CD14-positive monocyte (primary cell): ENCODE measurements around the gene CA10. TPM values are rescaled to one million over a fixed set of nuclear protein-coding genes. Genes with fewer than 3 reads are reported as not detected.

ENCODE experiments used
- DNase-seq, 3 donors: peaks; one replicate each; pipeline ENCODE4 v3.0.0-alpha.2; 2011 to 2022
- H2AFZ ChIP-seq: 2 replicates; pipeline ENCODE4 v1.6.0; 2012; ENCODE audit warnings: mild to moderate bottlenecking, low read depth, low read length, inconsistent platforms; ENCODE audit not compliant: insufficient read depth, poor library complexity, severe bottlenecking
- H3K27ac ChIP-seq, 2 donors: 1 replicate in 1 of 2; 2 replicates in 1 of 2; pipeline ENCODE4 v1.5.1; 2012 to 2013; ENCODE audit warnings: low read length in 2 of 2, control low read depth in 1 of 2, inconsistent platforms in 1 of 2, low read depth in 1 of 2, mild to moderate bottlenecking in 1 of 2
- H3K27me3 ChIP-seq, 2 donors: one replicate each; pipeline versions ENCODE4 v1.6.0 to v1.6.1; 2011 to 2013; ENCODE audit warnings: low read length in 2 of 2; ENCODE audit not compliant: control insufficient read depth in 2 of 2, insufficient read depth in 2 of 2
- H3K36me3 ChIP-seq, 2 donors: replicated peaks in 1 of 2; 1 replicate in 1 of 2; 2 replicates in 1 of 2; pipeline versions ENCODE4 v1.5.1 to v1.6.1; 2012 to 2013; ENCODE audit warnings: low read length in 2 of 2, control low read depth in 1 of 2, inconsistent platforms in 1 of 2, mild to moderate bottlenecking in 1 of 2; ENCODE audit not compliant: insufficient read depth in 2 of 2, control insufficient read depth in 1 of 2
- H3K4me1 ChIP-seq, 2 donors: 1 replicate in 1 of 2; 2 replicates in 1 of 2; pipeline versions ENCODE4 v1.5.1 to v1.6.1; 2012 to 2013; ENCODE audit warnings: low read length in 2 of 2, control low read depth in 1 of 2, inconsistent platforms in 1 of 2, mild to moderate bottlenecking in 1 of 2, moderate library complexity in 1 of 2; ENCODE audit not compliant: insufficient read depth in 2 of 2, control insufficient read depth in 1 of 2
- H3K4me2 ChIP-seq: replicated peaks from 2 replicates; pipeline ENCODE3; 2012; ENCODE audit warnings: low read length, moderate library complexity, mild to moderate bottlenecking; ENCODE audit not compliant: poor library complexity, severe bottlenecking; ENCODE audit errors: extremely low read depth
- H3K4me3 ChIP-seq, 3 experiments: fragments of 200-600 bp in 1 of 3; sonication (generic) in 1 of 3; replicated peaks in 1 of 3; 1 replicate in 2 of 3; 2 replicates in 1 of 3; pipeline ENCODE4 v1.5.1; 2011 to 2013; ENCODE audit warnings: low read length in 3 of 3, mild to moderate bottlenecking in 3 of 3, control low read depth in 2 of 3, low read depth in 2 of 3, inconsistent platforms in 1 of 3, moderate library complexity in 1 of 3
- H3K79me2 ChIP-seq: 2 replicates; pipeline ENCODE4 v1.6.0; 2012; ENCODE audit warnings: mild to moderate bottlenecking, control low read depth, inconsistent platforms, low read length, moderate library complexity; ENCODE audit not compliant: insufficient read depth
- H3K9ac ChIP-seq: 2 replicates; pipeline ENCODE4 v1.6.0; 2017; ENCODE audit warnings: low read length, mild to moderate bottlenecking; ENCODE audit not compliant: insufficient read depth, poor library complexity, severe bottlenecking
- H3K9me3 ChIP-seq, 2 donors: replicated peaks in 1 of 2; 1 replicate in 1 of 2; 2 replicates in 1 of 2; pipeline versions ENCODE4 v1.5.1 to v1.6.1; 2012 to 2013; ENCODE audit warnings: low read length in 2 of 2, control low read depth in 1 of 2; ENCODE audit not compliant: control insufficient read depth in 1 of 2, insufficient read depth in 1 of 2
- H4K20me1 ChIP-seq: 2 replicates; pipeline ENCODE4 v1.6.0; 2012; ENCODE audit warnings: mild to moderate bottlenecking, low read length, control low read depth, moderate library complexity; ENCODE audit not compliant: insufficient read depth
- H3K27ac Mint-ChIP-seq, 7 donors: one replicate each; pipeline ENCODE4 v1.8.0; 2020; ENCODE audit warnings: mild to moderate bottlenecking in 7 of 7, mixed read lengths in 7 of 7, moderate library complexity in 6 of 7, inconsistent platforms in 2 of 7
- H3K27me3 Mint-ChIP-seq, 3 donors: one replicate each; pipeline ENCODE4 v1.8.0; 2021 to 2022; ENCODE audit warnings: low read depth in 3 of 3, mild to moderate bottlenecking in 3 of 3, mixed read lengths in 3 of 3, moderate library complexity in 3 of 3, inconsistent platforms in 1 of 3
- H3K36me3 Mint-ChIP-seq, 2 donors: one replicate each; pipeline ENCODE4 v1.8.0; 2020; ENCODE audit warnings: mixed read lengths in 2 of 2, inconsistent platforms in 1 of 2, mild to moderate bottlenecking in 1 of 2
- H3K4me1 Mint-ChIP-seq: one replicate; pipeline ENCODE4 v1.8.0; 2020; ENCODE audit warnings: mild to moderate bottlenecking, mixed read lengths
- H3K4me3 Mint-ChIP-seq, 2 donors: one replicate each; pipeline ENCODE4 v1.8.0; 2020; ENCODE audit warnings: mild to moderate bottlenecking in 2 of 2, mixed read lengths in 2 of 2, moderate library complexity in 1 of 2
- H3K9me3 Mint-ChIP-seq, 7 donors: one replicate each; pipeline ENCODE4 v1.8.0; 2020 to 2022; ENCODE audit warnings: mixed read lengths in 7 of 7, mild to moderate bottlenecking in 6 of 7, moderate library complexity in 6 of 7, inconsistent platforms in 2 of 7
- WGBS: methylation state at CpG from one replicate; pipeline ENCODE4 v1.1.5; 2013; ENCODE audit warnings: missing lambda C conversion rate; ENCODE audit not compliant: insufficient coverage; 5-methylcytosine and 5-hydroxymethylcytosine counted together
- intact Hi-C, 2 donors: fragments of 100-400 bp; cut with micrococcal nuclease; formaldehyde crosslinking; loops; one replicate each; pipeline versions ENCODE4 v1.15.0 to v1.15.1; 2023
- polyA plus RNA-seq, 3 donors: library from polyadenylated mRNA; depleted of rRNA in 1 of 3; unstranded in 2 of 3; stranded (reverse) in 1 of 3; fragments of 300-500 nt in 2 of 3; fragments of >200 nt in 1 of 3; fragmentation: Illumina TruSeq in 2 of 3; gene quantifications; 1 replicate in 2 of 3; 2 replicates in 1 of 3; pipeline ENCODE4 v1.2.3, GENCODE V29; 2012 to 2021
- TF ChIP-seq, protein P1 (sequence below): fragments of 200-600 bp; IDR thresholded peaks from one replicate; pipeline ENCODE4 v1.8.0; 2022; ENCODE audit warnings: antibody characterized with exemption, mild to moderate bottlenecking

CA10 gene
- polyA plus RNA-seq, 3 donors = not detected

DNA sequence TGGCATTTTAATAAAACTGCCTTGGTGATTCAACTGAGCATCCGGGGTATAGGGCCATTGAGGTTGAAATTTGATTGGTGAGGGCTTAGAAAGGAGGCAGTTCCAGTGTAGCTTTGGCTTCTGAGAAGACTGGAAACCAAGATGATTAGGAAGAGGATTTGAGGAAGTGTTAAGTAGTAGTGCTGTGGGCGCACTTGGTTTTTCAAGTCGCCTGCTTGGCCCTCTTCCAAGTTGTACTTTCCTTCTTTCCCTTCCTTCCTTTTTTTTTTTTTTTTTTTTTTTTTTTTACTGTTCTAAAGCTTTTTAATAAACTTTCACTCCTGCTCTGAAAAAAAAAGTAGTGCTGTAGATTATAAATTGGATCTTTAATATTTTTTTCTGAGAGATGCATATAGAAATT lies 577.6 kb downstream of the CA10 start:
- Mint-ChIP-seq H3K27ac (no peak overlapping the region), H3K4me1 (peaks cover 1% of the 10 kb centered on the region), H3K27me3 (peaks cover 1 to 5% (median 2%) of the 10 kb centered on the region in 3 donors), H3K9me3 (peaks cover 8 to 32% (median 12%) of the 10 kb centered on the region in 7 donors), H3K4me3 (no peak overlapping the region), H3K36me3 (no peaks in the 10 kb centered on the region)
- TF ChIP-seq, protein P1, sequence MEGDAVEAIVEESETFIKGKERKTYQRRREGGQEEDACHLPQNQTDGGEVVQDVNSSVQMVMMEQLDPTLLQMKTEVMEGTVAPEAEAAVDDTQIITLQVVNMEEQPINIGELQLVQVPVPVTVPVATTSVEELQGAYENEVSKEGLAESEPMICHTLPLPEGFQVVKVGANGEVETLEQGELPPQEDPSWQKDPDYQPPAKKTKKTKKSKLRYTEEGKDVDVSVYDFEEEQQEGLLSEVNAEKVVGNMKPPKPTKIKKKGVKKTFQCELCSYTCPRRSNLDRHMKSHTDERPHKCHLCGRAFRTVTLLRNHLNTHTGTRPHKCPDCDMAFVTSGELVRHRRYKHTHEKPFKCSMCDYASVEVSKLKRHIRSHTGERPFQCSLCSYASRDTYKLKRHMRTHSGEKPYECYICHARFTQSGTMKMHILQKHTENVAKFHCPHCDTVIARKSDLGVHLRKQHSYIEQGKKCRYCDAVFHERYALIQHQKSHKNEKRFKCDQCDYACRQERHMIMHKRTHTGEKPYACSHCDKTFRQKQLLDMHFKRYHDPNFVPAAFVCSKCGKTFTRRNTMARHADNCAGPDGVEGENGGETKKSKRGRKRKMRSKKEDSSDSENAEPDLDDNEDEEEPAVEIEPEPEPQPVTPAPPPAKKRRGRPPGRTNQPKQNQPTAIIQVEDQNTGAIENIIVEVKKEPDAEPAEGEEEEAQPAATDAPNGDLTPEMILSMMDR = no peak
- Histone ChIP-seq H3K9me3 (no peaks in the 10 kb centered on the region), H3K9ac (no peak overlapping the region), H3K27me3 (no peaks in the 10 kb centered on the region), H3K36me3 (no peaks in the 10 kb centered on the region), H3K4me2 (no peak overlapping the region), H2AFZ (no peak overlapping the region), H3K4me3 (no peak overlapping the region), H4K20me1 (no peaks in the 10 kb centered on the region), H3K79me2 (no peaks in the 10 kb centered on the region), H3K4me1 (no peaks in the 10 kb centered on the region), H3K27ac (no peak overlapping the region)
- 91% methylated on average over 1 of the region's 3 CpGs for WGBS
- intact Hi-C loops = no loop called here
- no peak for DNase-seq
